WERI-Rb-1 (cell line): ENCODE measurements around the gene PALD1.
A peak's percentile ranks its signal among the peaks of the same experiment; 100 is the strongest.

ENCODE experiments used
- DNase-seq: peaks from one replicate; pipeline ENCODE4 v3.0.0-alpha.2; 2020
- H3K27ac ChIP-seq: fragments of 250-450 bp; sonication (Bioruptor Pico); 2 replicates; pipeline ENCODE4 v1.5.1; 2020; ENCODE audit warnings: mild to moderate bottlenecking, moderate library complexity
- H3K27me3 ChIP-seq: fragments of 250-450 bp; sonication (Bioruptor Pico); 2 replicates; pipeline ENCODE4 v1.5.1; 2021; ENCODE audit warnings: mild to moderate bottlenecking, low read depth, moderate library complexity; ENCODE audit not compliant: insufficient read depth, severe bottlenecking
- H3K36me3 ChIP-seq: fragments of 250-450 bp; sonication (Bioruptor Pico); 2 replicates; pipeline ENCODE4 v1.5.1; 2020; ENCODE audit warnings: mild to moderate bottlenecking, moderate library complexity
- H3K4me3 ChIP-seq: 2 replicates; pipeline ENCODE4 v1.5.1; 2011; ENCODE audit warnings: low read depth, mild to moderate bottlenecking, control low read depth, low read length
- H3K9me3 ChIP-seq: fragments of 250-450 bp; sonication (Bioruptor Pico); 2 replicates; pipeline ENCODE4 v1.5.1; 2021; ENCODE audit warnings: mild to moderate bottlenecking, moderate library complexity; ENCODE audit not compliant: severe bottlenecking
- TF ChIP-seq, protein P1 (sequence below): IDR thresholded peaks from 2 replicates; pipeline ENCODE4 v1.5.1; 2011; ENCODE audit warnings: low read depth, mild to moderate bottlenecking, control low read depth, inconsistent platforms, low read length

The PALD1 gene

DNA sequence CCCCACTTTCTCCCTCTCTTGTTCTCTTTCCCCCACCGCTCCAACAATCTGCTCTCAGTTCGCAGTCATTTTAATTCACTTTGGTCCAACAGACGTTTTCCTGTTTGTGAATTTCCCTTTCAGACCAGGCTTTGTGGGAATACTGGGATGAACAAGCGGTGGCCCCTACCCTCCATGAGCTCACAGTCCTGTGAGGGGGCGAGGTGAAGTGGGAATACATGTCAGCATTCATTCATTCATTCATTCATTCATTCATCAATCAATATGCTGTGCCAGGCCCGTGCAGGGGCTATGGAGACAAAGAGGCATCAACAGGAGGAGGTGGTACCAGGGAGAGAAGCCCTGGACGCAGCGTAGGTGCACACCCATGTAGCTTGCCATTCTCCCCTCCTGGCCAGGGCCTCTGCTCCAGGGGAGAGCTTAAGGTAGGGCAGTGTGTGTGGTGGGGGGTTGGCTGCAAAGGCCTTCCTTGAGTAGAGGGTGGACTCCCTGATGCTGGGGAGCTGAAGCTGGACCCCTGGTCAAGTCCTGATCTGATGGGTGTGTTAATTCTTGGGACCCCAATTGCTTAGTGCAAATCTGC is 107.9 kb downstream of the PALD1 start:
- TF ChIP-seq, protein P1, sequence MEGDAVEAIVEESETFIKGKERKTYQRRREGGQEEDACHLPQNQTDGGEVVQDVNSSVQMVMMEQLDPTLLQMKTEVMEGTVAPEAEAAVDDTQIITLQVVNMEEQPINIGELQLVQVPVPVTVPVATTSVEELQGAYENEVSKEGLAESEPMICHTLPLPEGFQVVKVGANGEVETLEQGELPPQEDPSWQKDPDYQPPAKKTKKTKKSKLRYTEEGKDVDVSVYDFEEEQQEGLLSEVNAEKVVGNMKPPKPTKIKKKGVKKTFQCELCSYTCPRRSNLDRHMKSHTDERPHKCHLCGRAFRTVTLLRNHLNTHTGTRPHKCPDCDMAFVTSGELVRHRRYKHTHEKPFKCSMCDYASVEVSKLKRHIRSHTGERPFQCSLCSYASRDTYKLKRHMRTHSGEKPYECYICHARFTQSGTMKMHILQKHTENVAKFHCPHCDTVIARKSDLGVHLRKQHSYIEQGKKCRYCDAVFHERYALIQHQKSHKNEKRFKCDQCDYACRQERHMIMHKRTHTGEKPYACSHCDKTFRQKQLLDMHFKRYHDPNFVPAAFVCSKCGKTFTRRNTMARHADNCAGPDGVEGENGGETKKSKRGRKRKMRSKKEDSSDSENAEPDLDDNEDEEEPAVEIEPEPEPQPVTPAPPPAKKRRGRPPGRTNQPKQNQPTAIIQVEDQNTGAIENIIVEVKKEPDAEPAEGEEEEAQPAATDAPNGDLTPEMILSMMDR = no peak
- peak; percentile 4 for DNase-seq
- H3K36me3 ChIP-seq = no peaks in the 10 kb centered on the region
- H3K27ac ChIP-seq = no peak overlapping the region
- H3K27me3 ChIP-seq = no peaks in the 10 kb centered on the region
- H3K4me3 ChIP-seq = no peak overlapping the region
- no peaks in the 10 kb centered on the region for H3K9me3 ChIP-seq

DNA sequence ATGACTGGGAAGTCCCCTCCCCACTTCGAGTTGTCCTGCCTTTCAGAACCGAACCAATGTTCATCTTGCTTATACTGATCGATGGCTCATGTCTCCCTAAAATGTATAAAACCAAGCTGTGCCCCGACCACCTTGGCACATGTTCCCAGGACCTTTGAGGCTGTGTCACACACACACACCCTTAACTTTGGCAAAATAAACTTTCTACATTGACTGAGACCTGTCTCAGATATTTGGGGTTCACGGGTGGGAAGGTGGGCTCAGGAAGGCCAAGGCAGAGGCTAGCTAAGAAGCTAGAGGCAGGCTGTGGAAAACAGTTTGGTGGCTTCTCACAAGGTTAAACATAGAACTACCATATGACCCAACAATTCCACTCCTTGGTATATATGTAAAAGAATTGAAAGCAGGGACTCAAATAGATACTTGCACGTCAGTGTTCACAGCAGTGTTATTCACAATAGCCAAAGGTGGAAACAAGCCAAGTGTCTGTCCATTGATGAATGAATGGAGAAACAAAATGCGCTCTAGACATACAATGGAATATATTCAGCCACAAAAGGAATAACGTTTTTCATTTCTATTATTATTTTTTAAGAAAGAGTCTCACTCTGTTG is 108.6 kb downstream of the PALD1 start:
- Histone ChIP-seq H3K9me3 (no peaks in the 10 kb centered on the region), H3K27ac (no peak overlapping the region), H3K4me3 (no peak overlapping the region), H3K27me3 (no peaks in the 10 kb centered on the region), H3K36me3 (no peaks in the 10 kb centered on the region)
- DNase-seq = peak; percentile 1
- TF ChIP-seq, protein P1 = no peak

GRCh38 chr10:70588255-70588654 is 109.7 kb downstream of the PALD1 start:
- TF ChIP-seq, protein P1 = no peak
- no peak overlapping the region for H3K27ac ChIP-seq
- H3K4me3 ChIP-seq = no peak overlapping the region
- no peaks in the 10 kb centered on the region for H3K27me3 ChIP-seq
- no peak for DNase-seq
- H3K36me3 ChIP-seq = no peaks in the 10 kb centered on the region
- H3K9me3 ChIP-seq = no peaks in the 10 kb centered on the region

DNA sequence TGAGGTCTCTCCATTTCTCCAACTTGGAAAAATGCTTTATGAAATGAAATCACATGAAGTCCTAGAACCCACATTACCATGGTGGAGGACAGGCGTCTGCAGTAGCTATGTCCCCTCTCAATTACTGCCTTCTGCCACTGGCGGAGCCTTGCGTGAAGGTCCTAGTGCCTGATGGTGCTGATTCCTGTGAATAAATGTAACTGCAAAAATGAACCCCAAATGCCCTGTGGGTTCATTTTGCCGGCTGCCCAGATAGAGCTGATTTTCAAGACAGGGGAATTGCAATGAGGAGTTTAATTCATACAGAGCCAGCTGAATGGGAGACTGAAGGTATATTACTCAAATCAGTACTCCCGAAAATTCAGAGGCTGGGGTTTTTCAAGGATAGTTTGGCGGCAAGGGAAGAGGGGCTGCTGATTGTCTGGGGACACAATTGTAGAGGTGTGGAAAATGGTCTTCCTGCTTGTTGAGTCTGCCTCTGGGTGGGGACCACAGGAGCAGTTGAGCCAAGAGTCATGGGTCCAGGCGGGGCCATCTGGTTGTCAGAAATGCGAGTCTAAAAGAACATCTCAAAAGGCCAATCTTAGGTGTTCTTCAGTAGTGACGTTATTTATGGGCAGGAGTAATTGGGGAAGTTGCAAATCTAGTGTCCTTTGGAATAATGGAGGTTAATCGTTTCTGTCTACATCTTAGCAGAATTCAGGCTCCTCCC is 110.4 kb downstream of the PALD1 start:
- no peaks in the 10 kb centered on the region for H3K9me3 ChIP-seq
- no peak for DNase-seq
- TF ChIP-seq, protein P1 = no peak
- no peak overlapping the region for H3K4me3 ChIP-seq
- no peak overlapping the region for H3K27ac ChIP-seq
- H3K36me3 ChIP-seq = no peaks in the 10 kb centered on the region
- H3K27me3 ChIP-seq = no peaks in the 10 kb centered on the region

DNA sequence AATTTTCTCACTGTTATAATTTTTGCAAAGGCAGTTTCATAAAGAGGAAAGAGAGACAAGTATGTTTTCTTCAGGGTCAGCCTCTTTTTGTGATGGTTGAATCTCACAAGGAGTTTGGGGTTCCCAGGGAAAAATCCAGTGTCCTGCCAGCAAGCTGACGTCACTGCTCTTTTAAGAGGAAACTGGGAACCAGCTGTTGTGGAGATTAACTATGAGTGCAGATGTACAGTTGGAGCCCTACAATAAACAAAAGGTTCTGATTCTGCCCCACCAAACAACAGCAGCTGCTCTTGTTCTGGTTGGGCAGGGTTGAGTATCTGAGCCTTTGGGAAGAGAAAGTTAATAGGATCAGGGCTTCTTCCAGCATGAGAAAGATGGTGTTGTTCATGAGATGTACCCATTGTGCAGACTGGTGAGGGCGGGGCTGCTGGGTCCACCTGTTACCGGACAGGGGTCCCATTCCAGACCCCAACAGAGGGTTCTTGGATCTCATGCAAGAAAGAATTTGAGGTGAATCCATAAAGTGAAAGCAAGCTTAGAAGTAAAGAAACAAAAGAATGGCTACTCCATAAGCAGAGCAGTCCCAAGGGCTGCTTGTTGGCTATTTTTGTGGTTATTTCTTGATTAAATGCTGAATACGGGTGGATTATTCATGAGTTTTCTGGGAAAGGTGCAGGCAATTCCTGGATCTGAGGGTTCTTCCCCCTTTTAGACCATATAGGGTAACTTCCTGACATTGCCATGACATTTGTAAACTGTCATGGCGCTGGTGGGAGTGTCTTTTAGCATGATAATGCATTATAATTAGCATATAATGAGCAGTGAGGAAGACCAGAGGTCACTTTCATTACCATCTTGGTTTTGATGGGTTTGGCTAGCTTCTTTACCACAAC is 111.4 kb downstream of the PALD1 start:
- Histone ChIP-seq H3K4me3 (no peak overlapping the region), H3K27ac (no peak overlapping the region), H3K9me3 (no peaks in the 10 kb centered on the region), H3K27me3 (no peaks in the 10 kb centered on the region), H3K36me3 (no peaks in the 10 kb centered on the region)
- TF ChIP-seq, protein P1 = no peak
- DNase-seq = no peak
